Astrocyte (in vitro differentiated cells and primary cell): ENCODE results near the gene GABRR3. TPM values are rescaled to one million over a fixed set of nuclear protein-coding genes. Genes with fewer than 3 reads are reported as not detected.

Experiments used
- DNase-seq: peaks from one replicate; pipeline ENCODE4 v3.0.0-alpha.2; 2010; ENCODE audit warnings: low read depth
- FAIRE-seq: peaks from 2 replicates; lab custom pipeline; 2011; peaks lifted over from hg19 to GRCh38; lab: Jason Lieb, UNC
- H2AFZ ChIP-seq: 2 replicates; pipeline ENCODE4 v1.6.0; 2012; ENCODE audit warnings: low read depth, low read length, inconsistent platforms
- H3K27ac ChIP-seq: 2 replicates; pipeline ENCODE4 v1.5.1; 2011; ENCODE audit warnings: low read depth, low read length, inconsistent platforms
- H3K27me3 ChIP-seq: 2 replicates; pipeline ENCODE4 v1.6.0; 2011; ENCODE audit warnings: low read length, inconsistent platforms; ENCODE audit not compliant: insufficient read depth
- H3K36me3 ChIP-seq: 2 replicates; pipeline ENCODE4 v1.5.1; 2011; ENCODE audit warnings: low read length, inconsistent platforms; ENCODE audit not compliant: insufficient read depth
- H3K4me1 ChIP-seq: 2 replicates; pipeline ENCODE4 v1.5.1; 2011; ENCODE audit warnings: low read length, inconsistent platforms; ENCODE audit not compliant: insufficient read depth
- H3K4me2 ChIP-seq: 2 replicates; pipeline ENCODE4 v1.6.0; 2012; ENCODE audit warnings: low read length, inconsistent platforms
- H3K4me3 ChIP-seq: 2 replicates; pipeline ENCODE4 v1.5.1; 2011; ENCODE audit warnings: low read depth, mild to moderate bottlenecking, low read length, inconsistent platforms; ENCODE audit not compliant: insufficient read depth
- H3K79me2 ChIP-seq: 2 replicates; pipeline ENCODE4 v1.6.0; 2012; ENCODE audit warnings: mild to moderate bottlenecking, low read length, inconsistent platforms; ENCODE audit not compliant: insufficient read depth
- H3K9ac ChIP-seq: 2 replicates; pipeline ENCODE4 v1.6.0; 2012; ENCODE audit warnings: mild to moderate bottlenecking, low read length, inconsistent platforms
- H3K9me3 ChIP-seq: 2 replicates; pipeline ENCODE4 v1.5.1; 2012; ENCODE audit warnings: low read depth, mild to moderate bottlenecking, low read length, inconsistent platforms; ENCODE audit not compliant: insufficient read depth
- H4K20me1 ChIP-seq: 2 replicates; pipeline ENCODE4 v1.6.0; 2012; ENCODE audit warnings: low read length, inconsistent platforms; ENCODE audit not compliant: insufficient read depth
- H3K27ac Mint-ChIP-seq: one replicate; pipeline ENCODE4 v1.8.0; 2021; ENCODE audit warnings: mild to moderate bottlenecking, mixed read lengths; ENCODE audit not compliant: unreplicated experiment
- H3K27me3 Mint-ChIP-seq: one replicate; pipeline ENCODE4 v1.8.0; 2021; ENCODE audit warnings: low read depth, mixed read lengths; ENCODE audit not compliant: unreplicated experiment
- H3K36me3 Mint-ChIP-seq: one replicate; pipeline ENCODE4 v1.8.0; 2021; ENCODE audit warnings: low read depth, mixed read lengths; ENCODE audit not compliant: unreplicated experiment
- H3K4me1 Mint-ChIP-seq: one replicate; pipeline ENCODE4 v1.8.0; 2021; ENCODE audit warnings: low read depth, mixed read lengths; ENCODE audit not compliant: unreplicated experiment
- H3K4me3 Mint-ChIP-seq: one replicate; pipeline ENCODE4 v1.8.0; 2021; ENCODE audit warnings: mild to moderate bottlenecking, moderate library complexity, mixed read lengths; ENCODE audit not compliant: unreplicated experiment
- H3K9me3 Mint-ChIP-seq: one replicate; pipeline ENCODE4 v1.8.0; 2021; ENCODE audit warnings: mild to moderate bottlenecking, mixed read lengths; ENCODE audit not compliant: unreplicated experiment
- CTCF ChIP-seq: IDR thresholded peaks from 2 replicates; pipeline ENCODE4 v1.5.1; 2011; ENCODE audit warnings: low read depth, mild to moderate bottlenecking, inconsistent platforms, low read length, moderate library complexity; ENCODE audit not compliant: insufficient read depth
- EZH2 ChIP-seq: IDR thresholded peaks from 2 replicates; pipeline ENCODE4 v1.6.1; 2012; ENCODE audit warnings: mild to moderate bottlenecking, low read length, inconsistent platforms; ENCODE audit not compliant: insufficient read depth
- total RNA-seq: library from RNA; stranded (reverse); gene quantifications from 2 replicates; pipeline ENCODE4 v1.2.1, GENCODE V29; 2021

GABRR3 gene
- total RNA-seq, 1 donor from 2014 or later = not detected

GRCh38 chr3:98020412-98020811 lies 14.7 kb downstream of the GABRR3 start:
- Histone ChIP-seq H3K4me2 (no peak overlapping the region), H3K27ac (no peak overlapping the region), H3K36me3 (no peaks in the 10 kb centered on the region), H2AFZ (no peak overlapping the region), H3K4me1 (no peaks in the 10 kb centered on the region), H3K79me2 (no peaks in the 10 kb centered on the region), H4K20me1 (no peaks in the 10 kb centered on the region), H3K9ac (no peak overlapping the region), H3K9me3 (no peaks in the 10 kb centered on the region), H3K4me3 (no peak overlapping the region), H3K27me3 (no peaks in the 10 kb centered on the region)
- Mint-ChIP-seq H3K27me3 (peaks cover 6% of the 10 kb centered on the region), H3K9me3 (no peaks in the 10 kb centered on the region), H3K27ac (no peak overlapping the region), H3K36me3 (no peaks in the 10 kb centered on the region), H3K4me3 (no peak overlapping the region), H3K4me1 (peaks cover 1% of the 10 kb centered on the region)
- FAIRE-seq (no peak), DNase-seq (no peak)
- TF ChIP-seq EZH2 = no peak
- TF ChIP-seq CTCF = no peak

- Mint-ChIP-seq H3K4me3 (no peak overlapping the region), H3K27ac (no peak overlapping the region), H3K4me1 (peaks cover 1% of the 10 kb centered on the region), H3K36me3 (no peaks in the 10 kb centered on the region), H3K27me3 (peaks cover 6% of the 10 kb centered on the region), H3K9me3 (no peaks in the 10 kb centered on the region)
- H3K9me3 ChIP-seq = no peaks in the 10 kb centered on the region
- no peak overlapping the region for H3K27ac ChIP-seq
- H3K4me1 ChIP-seq = no peaks in the 10 kb centered on the region
- H3K27me3 ChIP-seq = no peaks in the 10 kb centered on the region
- H2AFZ ChIP-seq = no peak overlapping the region
- no peak overlapping the region for H3K4me3 ChIP-seq
- H3K9ac ChIP-seq = no peak overlapping the region
- H4K20me1 ChIP-seq = no peaks in the 10 kb centered on the region
- TF ChIP-seq EZH2 = no peak
- TF ChIP-seq CTCF = no peak
- no peaks in the 10 kb centered on the region for H3K36me3 ChIP-seq
- FAIRE-seq (no peak), DNase-seq (no peak)
- no peak overlapping the region for H3K4me2 ChIP-seq
- no peaks in the 10 kb centered on the region for H3K79me2 ChIP-seq
These were observed 16.8 kb downstream of the GABRR3 start for GRCh38 chr3:98018301-98018700.

GRCh38 chr3:98014268-98014585 lies 20.9 kb downstream of the GABRR3 start:
- H3K9me3 ChIP-seq = no peaks in the 10 kb centered on the region
- H3K4me2 ChIP-seq = no peak overlapping the region
- peaks cover 2% of the 10 kb centered on the region for H3K27me3 Mint-ChIP-seq
- no peaks in the 10 kb centered on the region for H3K36me3 ChIP-seq
- FAIRE-seq (no peak), DNase-seq (no peak)
- no peak overlapping the region for H3K27ac Mint-ChIP-seq
- no peak for TF ChIP-seq CTCF
- no peak for TF ChIP-seq EZH2
- H3K4me1 Mint-ChIP-seq = peaks cover 2% of the 10 kb centered on the region
- no peak overlapping the region for H3K27ac ChIP-seq
- no peak overlapping the region for H2AFZ ChIP-seq
- H3K27me3 ChIP-seq = no peaks in the 10 kb centered on the region
- H3K4me3 Mint-ChIP-seq = no peak overlapping the region
- peaks cover 1% of the 10 kb centered on the region for H3K9me3 Mint-ChIP-seq
- H3K79me2 ChIP-seq = no peaks in the 10 kb centered on the region
- no peak overlapping the region for H3K4me3 ChIP-seq
- H3K4me1 ChIP-seq = no peaks in the 10 kb centered on the region
- no peaks in the 10 kb centered on the region for H3K36me3 Mint-ChIP-seq
- H3K9ac ChIP-seq = no peak overlapping the region
- H4K20me1 ChIP-seq = no peaks in the 10 kb centered on the region
